Neural cell (in vitro differentiated cells): ENCODE data around the gene ARHGEF7.
"Not testable (repeated sequence)": the region's sequence is repeated elsewhere in the genome, so short reads cannot be mapped to it uniquely, and the experiment has no call there.

ENCODE experiments used
- EP300 ChIP-seq: fragments of 450-650 bp; conservative IDR thresholded peaks from 2 replicates; pipeline ENCODE4 v1.6.1; 2014; ENCODE audit warnings: antibody characterized with exemption, mild to moderate bottlenecking, moderate library complexity; ENCODE audit not compliant: poor library complexity, severe bottlenecking
- EZH2 ChIP-seq: fragments of 200-600, 300-800 bp; shearing (Covaris generic), sonication (generic); IDR thresholded peaks from 2 replicates; pipeline ENCODE4 v1.6.1; 2014; ENCODE audit warnings: antibody characterized with exemption, low read length, borderline replicate concordance, mild to moderate bottlenecking; ENCODE audit not compliant: insufficient read depth, poor library complexity, severe bottlenecking
- MXI1 ChIP-seq: fragments of 450-650 bp; conservative IDR thresholded peaks from 2 replicates; pipeline ENCODE4 v1.6.1; 2014; ENCODE audit warnings: antibody characterized with exemption, mild to moderate bottlenecking; ENCODE audit not compliant: poor library complexity, severe bottlenecking
- POLR2AphosphoS5 ChIP-seq: IDR thresholded peaks from 2 replicates; pipeline ENCODE4 v1.6.1; 2012
- RAD21 ChIP-seq: fragments of 450-650 bp; conservative IDR thresholded peaks from 2 replicates; pipeline ENCODE4 v1.6.1; 2014; ENCODE audit warnings: antibody characterized with exemption, mild to moderate bottlenecking, moderate library complexity
- TAF1 ChIP-seq: IDR thresholded peaks from 2 replicates; pipeline ENCODE4 v1.6.1; 2012; ENCODE audit warnings: low read depth
- TF ChIP-seq, protein P1 (sequence below): fragments of 450-650 bp; IDR thresholded peaks from 2 replicates; pipeline ENCODE4 v1.5.1; 2014; ENCODE audit warnings: antibody characterized with exemption, mild to moderate bottlenecking, moderate library complexity; ENCODE audit not compliant: poor library complexity, severe bottlenecking
- TF ChIP-seq, protein P2 (sequence below): IDR thresholded peaks from 2 replicates; pipeline ENCODE4 v1.6.1; 2012; ENCODE audit warnings: borderline replicate concordance

DNA sequence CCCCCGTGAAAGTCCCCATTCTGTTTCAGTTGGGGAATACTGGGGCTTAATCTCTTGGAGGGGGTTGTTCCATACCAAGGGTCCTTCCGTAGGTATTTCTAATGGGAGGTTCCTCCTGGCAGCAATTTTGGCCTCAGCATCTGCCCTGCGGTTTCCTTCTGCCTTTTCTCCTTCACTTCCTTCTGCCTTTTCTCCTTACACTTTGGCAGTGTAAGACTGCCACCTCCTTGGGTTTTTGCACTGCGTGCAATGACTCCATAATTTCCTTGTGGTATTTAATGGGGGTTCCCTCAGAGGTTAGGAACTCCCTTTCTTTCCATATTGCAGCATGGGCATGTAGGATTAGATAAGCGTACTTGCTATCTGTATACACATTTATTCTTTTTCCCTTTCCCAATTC is 78.1 kb downstream of the ARHGEF7 start:
- TF ChIP-seq, protein P1, sequence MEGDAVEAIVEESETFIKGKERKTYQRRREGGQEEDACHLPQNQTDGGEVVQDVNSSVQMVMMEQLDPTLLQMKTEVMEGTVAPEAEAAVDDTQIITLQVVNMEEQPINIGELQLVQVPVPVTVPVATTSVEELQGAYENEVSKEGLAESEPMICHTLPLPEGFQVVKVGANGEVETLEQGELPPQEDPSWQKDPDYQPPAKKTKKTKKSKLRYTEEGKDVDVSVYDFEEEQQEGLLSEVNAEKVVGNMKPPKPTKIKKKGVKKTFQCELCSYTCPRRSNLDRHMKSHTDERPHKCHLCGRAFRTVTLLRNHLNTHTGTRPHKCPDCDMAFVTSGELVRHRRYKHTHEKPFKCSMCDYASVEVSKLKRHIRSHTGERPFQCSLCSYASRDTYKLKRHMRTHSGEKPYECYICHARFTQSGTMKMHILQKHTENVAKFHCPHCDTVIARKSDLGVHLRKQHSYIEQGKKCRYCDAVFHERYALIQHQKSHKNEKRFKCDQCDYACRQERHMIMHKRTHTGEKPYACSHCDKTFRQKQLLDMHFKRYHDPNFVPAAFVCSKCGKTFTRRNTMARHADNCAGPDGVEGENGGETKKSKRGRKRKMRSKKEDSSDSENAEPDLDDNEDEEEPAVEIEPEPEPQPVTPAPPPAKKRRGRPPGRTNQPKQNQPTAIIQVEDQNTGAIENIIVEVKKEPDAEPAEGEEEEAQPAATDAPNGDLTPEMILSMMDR = not testable (repeated sequence)
- not testable (repeated sequence) for TF ChIP-seq MXI1, EP300, EZH2, TAF1, RAD21, POLR2AphosphoS5
- TF ChIP-seq, protein P2, sequence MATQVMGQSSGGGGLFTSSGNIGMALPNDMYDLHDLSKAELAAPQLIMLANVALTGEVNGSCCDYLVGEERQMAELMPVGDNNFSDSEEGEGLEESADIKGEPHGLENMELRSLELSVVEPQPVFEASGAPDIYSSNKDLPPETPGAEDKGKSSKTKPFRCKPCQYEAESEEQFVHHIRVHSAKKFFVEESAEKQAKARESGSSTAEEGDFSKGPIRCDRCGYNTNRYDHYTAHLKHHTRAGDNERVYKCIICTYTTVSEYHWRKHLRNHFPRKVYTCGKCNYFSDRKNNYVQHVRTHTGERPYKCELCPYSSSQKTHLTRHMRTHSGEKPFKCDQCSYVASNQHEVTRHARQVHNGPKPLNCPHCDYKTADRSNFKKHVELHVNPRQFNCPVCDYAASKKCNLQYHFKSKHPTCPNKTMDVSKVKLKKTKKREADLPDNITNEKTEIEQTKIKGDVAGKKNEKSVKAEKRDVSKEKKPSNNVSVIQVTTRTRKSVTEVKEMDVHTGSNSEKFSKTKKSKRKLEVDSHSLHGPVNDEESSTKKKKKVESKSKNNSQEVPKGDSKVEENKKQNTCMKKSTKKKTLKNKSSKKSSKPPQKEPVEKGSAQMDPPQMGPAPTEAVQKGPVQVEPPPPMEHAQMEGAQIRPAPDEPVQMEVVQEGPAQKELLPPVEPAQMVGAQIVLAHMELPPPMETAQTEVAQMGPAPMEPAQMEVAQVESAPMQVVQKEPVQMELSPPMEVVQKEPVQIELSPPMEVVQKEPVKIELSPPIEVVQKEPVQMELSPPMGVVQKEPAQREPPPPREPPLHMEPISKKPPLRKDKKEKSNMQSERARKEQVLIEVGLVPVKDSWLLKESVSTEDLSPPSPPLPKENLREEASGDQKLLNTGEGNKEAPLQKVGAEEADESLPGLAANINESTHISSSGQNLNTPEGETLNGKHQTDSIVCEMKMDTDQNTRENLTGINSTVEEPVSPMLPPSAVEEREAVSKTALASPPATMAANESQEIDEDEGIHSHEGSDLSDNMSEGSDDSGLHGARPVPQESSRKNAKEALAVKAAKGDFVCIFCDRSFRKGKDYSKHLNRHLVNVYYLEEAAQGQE = not testable (repeated sequence)
